H9 (cell line): Measurements from ENCODE around the gene MAP3K8. TPM values are rescaled to one million over a fixed set of nuclear protein-coding genes. Genes with fewer than 3 reads are reported as not detected.

Experiments used
- DNase-seq: peaks from one replicate; pipeline ENCODE4 v3.0.0-alpha.2; 2017
- H2AFZ ChIP-seq: one replicate; pipeline ENCODE4 v1.6.1; 2013; ENCODE audit warnings: mild to moderate bottlenecking, low read length, control low read depth, moderate library complexity
- H2AK5ac ChIP-seq: 2 replicates; pipeline ENCODE4 v1.6.1; 2013; ENCODE audit warnings: low read length, control low read depth, mixed read lengths; ENCODE audit not compliant: insufficient read length
- H2BK120ac ChIP-seq: one replicate; pipeline ENCODE4 v1.6.1; 2013; ENCODE audit warnings: low read depth, mild to moderate bottlenecking, low read length, control low read depth, inconsistent platforms; ENCODE audit not compliant: poor library complexity, severe bottlenecking
- H2BK12ac ChIP-seq: 2 replicates; pipeline ENCODE4 v1.6.1; 2013; ENCODE audit warnings: low read length, control low read depth, mixed read lengths, low read depth; ENCODE audit not compliant: insufficient read length
- H2BK15ac ChIP-seq: 2 replicates; pipeline ENCODE4 v1.6.1; 2013; ENCODE audit warnings: low read depth, low read length, control low read depth
- H2BK20ac ChIP-seq: one replicate; pipeline ENCODE4 v1.6.1; 2013; ENCODE audit warnings: low read depth, mild to moderate bottlenecking, low read length, control low read depth, inconsistent platforms; ENCODE audit not compliant: poor library complexity, severe bottlenecking
- H2BK5ac ChIP-seq: 2 replicates; pipeline ENCODE4 v1.6.1; 2013; ENCODE audit warnings: low read length, control low read depth, mixed read lengths; ENCODE audit not compliant: insufficient read length
- H3K14ac ChIP-seq: 2 replicates; pipeline ENCODE4 v1.6.1; 2013; ENCODE audit warnings: low read length, control low read depth; ENCODE audit not compliant: insufficient read depth
- H3K18ac ChIP-seq: 2 replicates; pipeline ENCODE4 v1.6.1; 2013; ENCODE audit warnings: low read depth, mild to moderate bottlenecking, mixed read lengths, low read length, control low read depth; ENCODE audit not compliant: insufficient read length
- H3K23ac ChIP-seq: 2 replicates; pipeline ENCODE4 v1.6.1; 2013; ENCODE audit warnings: low read length, control low read depth, mixed read lengths, low read depth; ENCODE audit not compliant: insufficient read length
- H3K23me2 ChIP-seq: 2 replicates; pipeline ENCODE4 v1.6.1; 2013; ENCODE audit warnings: low read depth, mild to moderate bottlenecking, mixed read lengths, low read length, control low read depth; ENCODE audit not compliant: insufficient read length, poor library complexity, severe bottlenecking
- H3K27ac ChIP-seq: 2 replicates; pipeline ENCODE4 v1.5.1; 2013; ENCODE audit warnings: low read length, control low read depth, mixed read lengths, low read depth; ENCODE audit not compliant: insufficient read length
- H3K27me3 ChIP-seq: 2 replicates; pipeline ENCODE4 v1.6.1; 2013; ENCODE audit warnings: low read length, control low read depth, inconsistent platforms; ENCODE audit not compliant: insufficient read depth
- H3K4ac ChIP-seq: 2 replicates; pipeline ENCODE4 v1.6.1; 2013; ENCODE audit warnings: low read depth, mild to moderate bottlenecking, control low read depth, inconsistent platforms, low read length, moderate library complexity
- H3K4me1 ChIP-seq: 2 replicates; pipeline ENCODE4 v1.6.1; 2013; ENCODE audit warnings: low read length, control low read depth, inconsistent platforms; ENCODE audit not compliant: insufficient read depth
- H3K4me2 ChIP-seq: 2 replicates; pipeline ENCODE4 v1.6.1; 2013; ENCODE audit warnings: low read length, control low read depth, mixed read lengths; ENCODE audit not compliant: insufficient read length, insufficient read depth
- H3K56ac ChIP-seq: 2 replicates; pipeline ENCODE4 v1.6.1; 2013; ENCODE audit warnings: low read depth, mild to moderate bottlenecking, mixed read lengths, low read length, control low read depth; ENCODE audit not compliant: insufficient read length
- H3K79me1 ChIP-seq: 2 replicates; pipeline ENCODE4 v1.6.1; 2013; ENCODE audit warnings: low read depth, mild to moderate bottlenecking, moderate library complexity, low read length, control low read depth, inconsistent platforms; ENCODE audit not compliant: insufficient read depth, poor library complexity, severe bottlenecking
- H3K79me2 ChIP-seq: 2 replicates; pipeline ENCODE4 v1.6.1; 2013; ENCODE audit warnings: low read length, control low read depth, inconsistent platforms; ENCODE audit not compliant: insufficient read depth
- H3K9ac ChIP-seq: 2 replicates; pipeline ENCODE4 v1.6.1; 2013; ENCODE audit warnings: low read length, control low read depth, mixed read lengths; ENCODE audit not compliant: insufficient read length; ENCODE audit errors: extremely low read depth
- H3K9me3 ChIP-seq: one replicate; pipeline ENCODE4 v1.6.1; 2013; ENCODE audit warnings: low read depth, low read length, inconsistent platforms; ENCODE audit not compliant: control insufficient read depth
- H3T11ph ChIP-seq: one replicate; pipeline ENCODE4 v1.6.1; 2013; ENCODE audit warnings: mild to moderate bottlenecking, low read length, control low read depth, inconsistent platforms
- H4K20me1 ChIP-seq: one replicate; pipeline ENCODE4 v1.6.1; 2013; ENCODE audit not compliant: control insufficient read depth, insufficient read length, insufficient read depth
- H4K5ac ChIP-seq: 2 replicates; pipeline ENCODE4 v1.6.1; 2013; ENCODE audit warnings: low read depth, mild to moderate bottlenecking, mixed read lengths, low read length, control low read depth; ENCODE audit not compliant: insufficient read length
- H4K8ac ChIP-seq: replicated peaks from 2 replicates; pipeline ENCODE4 v1.6.1; 2013; ENCODE audit warnings: low read length, control low read depth, mixed read lengths, low read depth; ENCODE audit not compliant: insufficient read length
- H4K91ac ChIP-seq: 2 replicates; pipeline ENCODE4 v1.6.1; 2013; ENCODE audit warnings: low read depth, mild to moderate bottlenecking, moderate library complexity, mixed read lengths, low read length, control low read depth; ENCODE audit not compliant: insufficient read length
- H3K27ac Mint-ChIP-seq, 3 experiments: 2 replicates in 2 of 3; 3 replicates in 1 of 3; pipeline ENCODE4 v1.8.0; 2020 to 2021; ENCODE audit warnings: mixed read lengths in 3 of 3, mild to moderate bottlenecking in 1 of 3, moderate library complexity in 1 of 3
- H3K27me3 Mint-ChIP-seq: 2 replicates; pipeline ENCODE4 v1.8.0; 2021; ENCODE audit warnings: low read depth, mild to moderate bottlenecking, moderate library complexity, mixed read lengths
- H3K36me3 Mint-ChIP-seq, 3 experiments: 2 replicates in 2 of 3; 3 replicates in 1 of 3; pipeline ENCODE4 v1.8.0; 2020 to 2021; ENCODE audit warnings: low read depth in 3 of 3, mixed read lengths in 3 of 3; ENCODE audit not compliant: insufficient read depth in 1 of 3
- H3K4me1 Mint-ChIP-seq, 2 experiments: 2 replicates each; pipeline ENCODE4 v1.8.0; 2020; ENCODE audit warnings: mixed read lengths in 2 of 2
- H3K4me3 Mint-ChIP-seq, 2 experiments: 2 replicates in 1 of 2; 3 replicates in 1 of 2; pipeline ENCODE4 v1.8.0; 2020 to 2021; ENCODE audit warnings: mild to moderate bottlenecking in 2 of 2, mixed read lengths in 2 of 2, moderate library complexity in 1 of 2
- H3K9me3 Mint-ChIP-seq, 2 experiments: 2 replicates in 1 of 2; 3 replicates in 1 of 2; pipeline ENCODE4 v1.8.0; 2020; ENCODE audit warnings: mild to moderate bottlenecking in 2 of 2, mixed read lengths in 2 of 2, moderate library complexity in 1 of 2
- WGBS: extraction: QIAGEN DNeasy Blood & Tissue Kit; methylation state at CpG from one replicate; pipeline ENCODE4 v1.1.7; 2013; ENCODE audit warnings: missing lambda C conversion rate, low lambda C conversion rate, mixed read lengths; ENCODE audit not compliant: insufficient read length; ENCODE audit errors: extremely low coverage; 5-methylcytosine and 5-hydroxymethylcytosine counted together
- total RNA-seq: library from RNA; stranded (reverse); gene quantifications from 2 replicates; pipeline ENCODE4 v1.2.1, GENCODE V29; 2021
- TF ChIP-seq, protein P1 (sequence below): fragments of 200-600 bp; sonication (generic); conservative IDR thresholded peaks from 3 replicates; pipeline ENCODE4 v1.8.0; 2021; ENCODE audit warnings: antibody characterized with exemption, mild to moderate bottlenecking

MAP3K8 gene
- total RNA-seq, 1 experiment from 2014 or later: 3.5 TPM

DNA sequence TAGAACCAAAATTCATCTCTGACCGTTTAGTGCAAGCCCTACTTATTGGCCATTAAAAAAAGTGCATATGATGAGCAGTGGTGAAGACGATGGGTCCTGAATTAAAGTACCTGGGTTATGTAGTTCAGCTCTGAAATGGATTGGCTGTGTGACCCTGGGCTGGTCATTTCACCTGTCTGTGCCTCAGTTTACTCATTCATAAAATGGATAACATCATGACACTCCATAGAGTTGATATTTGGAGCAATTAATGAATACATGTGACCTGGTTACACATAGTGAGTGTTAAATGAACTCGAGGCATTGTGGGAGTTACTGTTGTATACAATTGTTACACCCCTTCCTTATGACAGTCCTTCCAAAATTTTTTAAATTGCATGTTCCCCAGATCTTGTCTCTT is 9.1 kb downstream of the MAP3K8 start:
- no peak overlapping the region for H3K56ac ChIP-seq
- H2AK5ac ChIP-seq: no peak overlapping the region
- H2BK5ac ChIP-seq: no peak overlapping the region
- no peak overlapping the region for H2AFZ ChIP-seq
- no peak overlapping the region for H3K9ac ChIP-seq
- H4K91ac ChIP-seq: no peak overlapping the region
- no peaks in the 10 kb centered on the region for H3K79me2 ChIP-seq
- H3K36me3 Mint-ChIP-seq: peaks cover under 1 to 8% (median under 1%) of the 10 kb centered on the region in 3 experiments; a peak in 4 of 7 replicates
- TF ChIP-seq, protein P1, sequence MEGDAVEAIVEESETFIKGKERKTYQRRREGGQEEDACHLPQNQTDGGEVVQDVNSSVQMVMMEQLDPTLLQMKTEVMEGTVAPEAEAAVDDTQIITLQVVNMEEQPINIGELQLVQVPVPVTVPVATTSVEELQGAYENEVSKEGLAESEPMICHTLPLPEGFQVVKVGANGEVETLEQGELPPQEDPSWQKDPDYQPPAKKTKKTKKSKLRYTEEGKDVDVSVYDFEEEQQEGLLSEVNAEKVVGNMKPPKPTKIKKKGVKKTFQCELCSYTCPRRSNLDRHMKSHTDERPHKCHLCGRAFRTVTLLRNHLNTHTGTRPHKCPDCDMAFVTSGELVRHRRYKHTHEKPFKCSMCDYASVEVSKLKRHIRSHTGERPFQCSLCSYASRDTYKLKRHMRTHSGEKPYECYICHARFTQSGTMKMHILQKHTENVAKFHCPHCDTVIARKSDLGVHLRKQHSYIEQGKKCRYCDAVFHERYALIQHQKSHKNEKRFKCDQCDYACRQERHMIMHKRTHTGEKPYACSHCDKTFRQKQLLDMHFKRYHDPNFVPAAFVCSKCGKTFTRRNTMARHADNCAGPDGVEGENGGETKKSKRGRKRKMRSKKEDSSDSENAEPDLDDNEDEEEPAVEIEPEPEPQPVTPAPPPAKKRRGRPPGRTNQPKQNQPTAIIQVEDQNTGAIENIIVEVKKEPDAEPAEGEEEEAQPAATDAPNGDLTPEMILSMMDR: no peak
- H3K27ac ChIP-seq: no peak overlapping the region
- no peak overlapping the region for H4K8ac ChIP-seq
- no peaks in the 10 kb centered on the region for H3K9me3 Mint-ChIP-seq
- no peak overlapping the region for H2BK20ac ChIP-seq
- H3K4me2 ChIP-seq: no peak overlapping the region
- no peaks in the 10 kb centered on the region for H4K20me1 ChIP-seq
- no peaks in the 10 kb centered on the region for H3K27me3 Mint-ChIP-seq
- H2BK12ac ChIP-seq: no peak overlapping the region
- H3K4me1 ChIP-seq: 0 out of 2 replicates have a peak, but pooled peaks cover 5% of the 10 kb centered on the region
- no CpG with 5 or more reads among the region's 3 CpGs for WGBS
- H3K4me3 Mint-ChIP-seq: no peak overlapping the region
- H3K79me1 ChIP-seq: no peaks in the 10 kb centered on the region
- no peak for DNase-seq
- no peak overlapping the region for H2BK120ac ChIP-seq
- no peaks in the 10 kb centered on the region for H3K27me3 ChIP-seq
- H3K4ac ChIP-seq: no peak overlapping the region
- H3K27ac Mint-ChIP-seq: no peak overlapping the region
- no peak overlapping the region for H3T11ph ChIP-seq
- H2BK15ac ChIP-seq: no peak overlapping the region
- no peak overlapping the region for H3K23ac ChIP-seq
- H4K5ac ChIP-seq: no peak overlapping the region
- no peak overlapping the region for H3K14ac ChIP-seq
- no peaks in the 10 kb centered on the region for H3K23me2 ChIP-seq
- no peak overlapping the region for H3K18ac ChIP-seq
- no peaks in the 10 kb centered on the region for H3K9me3 ChIP-seq
- H3K4me1 Mint-ChIP-seq: peaks cover 7 to 8% of the 10 kb centered on the region in 2 experiments
